DMS 273 (cell line): ENCODE measurements around the gene APBB1IP.
"Not testable (repeated sequence)": the region's sequence is repeated elsewhere in the genome, so short reads cannot be mapped to it uniquely, and the experiment has no call there.

ENCODE experiments used
- DNase-seq: peaks from one replicate; lab custom pipeline; 2025; ENCODE audit not compliant: unreplicated experiment; lab: John Stamatoyannopoulos, UW

The APBB1IP gene

GRCh38 chr10:26441491-26442214 is 3.5 kb downstream of the APBB1IP start:
- no peak for DNase-seq

DNA sequence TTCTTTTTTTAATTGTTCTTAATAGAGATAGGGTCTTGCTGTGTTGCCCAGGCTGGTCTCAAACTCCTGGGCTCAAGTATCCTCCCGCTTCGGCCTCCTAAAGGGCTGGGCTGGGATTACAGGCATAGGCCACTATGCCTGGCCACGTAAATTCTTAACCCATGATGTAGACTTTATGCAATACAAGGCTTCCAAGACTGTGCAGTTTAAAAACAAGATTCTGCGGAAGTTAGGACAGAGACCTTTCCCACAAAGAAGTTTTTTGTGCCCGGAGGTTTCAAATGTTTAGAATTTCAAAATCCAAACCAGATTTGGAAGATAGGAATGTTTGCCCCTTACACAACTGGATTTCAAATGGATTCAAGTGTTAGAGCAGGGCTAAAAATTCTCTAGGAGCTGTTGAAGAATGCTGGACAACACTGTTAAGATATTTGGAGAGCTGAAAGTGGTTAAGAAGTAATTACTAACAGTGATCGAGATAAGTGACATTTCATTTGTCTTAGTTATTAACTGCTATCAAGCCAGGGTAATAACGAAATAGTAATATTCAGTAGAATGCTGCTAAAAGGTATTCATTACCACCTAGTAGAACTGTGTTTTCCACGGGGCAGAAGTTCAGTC is 7.4 kb downstream of the APBB1IP start:
- DNase-seq, result no peak

GRCh38 chr10:26446258-26446657 is 8.1 kb downstream of the APBB1IP start:
- DNase-seq, result no peak

- DNase-seq, result no peak
Measured at GRCh38 chr10:26448292-26448691, 10.2 kb downstream of the APBB1IP start.

GRCh38 chr10:26448706-26449435 is 10.7 kb downstream of the APBB1IP start:
- DNase-seq, result no peak

DNA sequence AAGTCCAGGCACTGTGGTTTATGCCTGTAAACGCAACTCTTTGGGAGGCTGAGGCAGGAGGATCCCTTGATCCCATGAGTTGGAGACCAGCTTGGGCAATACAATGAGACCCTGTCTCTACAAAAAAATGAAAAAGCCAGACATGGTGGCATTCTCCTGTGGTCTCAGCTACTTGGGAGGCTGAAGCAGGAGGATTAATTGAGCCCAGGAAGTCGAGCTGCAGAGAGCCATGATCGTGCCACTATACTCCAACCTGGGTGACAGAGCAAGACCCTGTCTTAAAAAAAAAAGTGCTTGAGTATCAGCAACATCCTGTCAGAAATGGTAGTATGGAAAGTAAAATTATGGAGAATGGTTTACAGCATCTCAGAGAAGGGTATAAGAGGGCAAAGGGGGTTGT is 11.6 kb downstream of the APBB1IP start:
- DNase-seq, result no peak

GRCh38 chr10:26451903-26452302 is 13.8 kb downstream of the APBB1IP start:
- DNase-seq, result no peak

DNA sequence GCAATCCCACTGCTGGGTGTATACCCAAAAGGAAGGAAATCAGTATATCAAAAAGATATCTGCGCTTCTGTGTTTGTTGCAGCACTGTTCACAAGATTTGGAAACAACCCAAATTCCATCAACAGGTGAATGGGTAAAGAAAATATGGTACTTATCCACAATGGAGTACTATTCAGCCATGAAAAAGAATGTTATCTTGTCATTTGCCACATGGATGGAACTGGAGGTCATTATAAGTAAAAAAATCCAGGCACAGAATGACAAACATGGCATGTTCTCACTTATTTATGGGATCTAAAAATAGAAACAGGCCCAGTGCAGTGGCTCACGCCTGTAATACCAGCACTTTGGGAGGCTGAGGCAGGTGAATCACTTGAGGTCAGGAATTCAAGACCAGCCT is 15.7 kb downstream of the APBB1IP start:
- DNase-seq, result no peak

GRCh38 chr10:26454891-26455290 is 16.8 kb downstream of the APBB1IP start:
- DNase-seq, result no peak

- DNase-seq, result no peak
Measured at GRCh38 chr10:26455567-26456315, 17.6 kb downstream of the APBB1IP start.

- no peak for DNase-seq
Measured at GRCh38 chr10:26457088-26457487, 18.9 kb downstream of the APBB1IP start.

DNA sequence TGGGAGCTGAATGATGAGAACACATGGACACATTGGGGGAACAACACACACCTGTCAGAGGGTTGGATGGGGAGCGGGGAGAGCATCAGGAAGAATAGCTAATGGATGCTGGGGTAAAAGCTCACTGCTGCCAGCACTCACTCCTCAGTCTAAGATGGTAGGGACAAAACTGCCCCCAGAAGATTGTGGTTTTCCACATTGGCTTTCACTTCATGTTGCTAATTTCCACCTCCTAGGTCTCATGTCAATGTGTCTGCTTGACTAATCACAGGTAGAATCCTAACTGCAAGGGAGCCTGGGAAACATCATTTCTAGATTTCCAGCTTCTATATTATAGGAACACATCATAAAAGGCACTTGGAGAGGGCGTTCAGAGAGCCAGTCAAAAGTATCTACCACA is 22.6 kb downstream of the APBB1IP start:
- DNase-seq, result no peak

- no peak for DNase-seq
Measured at GRCh38 chr10:26463986-26464385, 25.8 kb downstream of the APBB1IP start.

- no peak for DNase-seq
Measured at GRCh38 chr10:26464632-26465280, 26.6 kb downstream of the APBB1IP start.

GRCh38 chr10:26466531-26466930 is 28.4 kb downstream of the APBB1IP start:
- not testable (repeated sequence) for DNase-seq

- no peak for DNase-seq
Measured at GRCh38 chr10:26467639-26468038, 29.5 kb downstream of the APBB1IP start.

DNA sequence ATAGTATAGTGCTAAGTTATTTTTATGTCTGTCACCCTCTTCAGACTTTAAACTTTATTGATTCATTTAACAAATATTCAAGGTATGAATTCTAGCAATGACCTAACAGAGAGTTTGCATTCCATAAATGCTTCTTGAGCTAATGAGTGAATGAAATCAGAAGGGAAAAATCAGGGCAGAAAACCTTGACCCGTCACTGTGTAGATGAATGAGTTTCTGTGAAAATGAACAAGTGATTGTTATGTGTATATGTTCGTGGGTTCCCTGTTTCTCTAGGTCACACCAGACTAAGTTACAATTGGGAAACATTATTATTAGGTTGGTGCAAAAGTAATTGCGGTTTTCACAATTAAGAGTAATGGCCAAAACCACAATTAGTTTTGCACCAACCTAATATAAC is 30.1 kb downstream of the APBB1IP start:
- DNase-seq, result no peak

GRCh38 chr10:26468700-26469099 is 30.6 kb downstream of the APBB1IP start:
- DNase-seq, result no peak

- DNase-seq, result no peak
Measured at GRCh38 chr10:26472492-26472778, 34.3 kb downstream of the APBB1IP start.

- no peak for DNase-seq
Measured at GRCh38 chr10:26474026-26474425, 35.9 kb downstream of the APBB1IP start.

GRCh38 chr10:26474845-26475244 is 36.7 kb downstream of the APBB1IP start:
- DNase-seq, result not testable (repeated sequence)
